HuH-7 (cell line): ENCODE measurements around the gene OR2T8.

Source experiments
- DNase-seq: peaks from one replicate; pipeline ENCODE4 v3.0.0; 2011; ENCODE audit warnings: low spot score

OR2T8 gene, protein sequence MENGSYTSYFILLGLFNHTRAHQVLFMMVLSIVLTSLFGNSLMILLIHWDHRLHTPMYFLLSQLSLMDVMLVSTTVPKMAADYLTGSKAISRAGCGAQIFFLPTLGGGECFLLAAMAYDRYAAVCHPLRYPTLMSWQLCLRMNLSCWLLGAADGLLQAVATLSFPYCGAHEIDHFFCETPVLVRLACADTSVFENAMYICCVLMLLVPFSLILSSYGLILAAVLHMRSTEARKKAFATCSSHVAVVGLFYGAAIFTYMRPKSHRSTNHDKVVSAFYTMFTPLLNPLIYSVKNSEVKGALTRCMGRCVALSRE

DNA sequence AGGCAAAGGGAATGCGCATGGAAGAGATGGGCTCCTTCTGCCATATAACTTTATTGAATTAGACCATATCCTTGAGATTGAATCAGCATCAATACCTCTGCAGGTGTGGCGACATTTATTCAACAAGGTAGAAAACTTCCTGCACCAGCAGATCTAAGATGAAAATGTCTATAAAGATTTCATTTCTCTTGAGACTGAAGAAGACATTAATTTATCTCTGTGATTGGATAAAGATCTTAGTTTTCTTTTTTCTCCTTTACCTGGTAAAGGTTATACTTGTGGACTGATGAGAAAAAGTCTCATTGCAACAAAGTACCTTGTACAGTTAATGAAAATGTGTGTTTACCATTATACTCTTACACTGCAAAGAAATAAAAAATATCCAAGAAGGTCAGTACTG lies at the start of gene OR2T8:
Gene OR2T8, plus strand, starts transcription at position 301 of the 400 bp plus-strand sequence. CDS start 766 bp downstream, outside the sequence.
- no peak for DNase-seq

DNA sequence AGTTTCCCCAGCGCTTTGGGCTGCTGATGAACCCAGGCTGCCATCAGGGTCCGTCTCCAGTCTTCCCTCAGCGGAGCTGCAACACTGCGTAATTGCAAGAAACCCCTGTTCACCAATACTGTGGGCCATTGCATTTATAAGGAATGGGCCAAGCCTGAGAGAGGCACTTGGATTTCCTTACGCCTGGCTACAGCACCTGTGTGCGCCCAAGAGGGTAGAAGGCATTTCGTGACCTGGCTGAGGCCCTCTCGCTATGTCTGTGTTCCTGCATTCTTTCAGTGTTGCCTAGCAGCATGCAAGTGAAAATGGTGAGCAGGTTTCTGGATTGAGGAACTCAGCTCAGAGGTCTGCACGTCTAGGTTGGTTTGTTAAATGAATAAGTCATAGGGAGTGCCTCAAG lies 36.7 kb upstream of the OR2T8 start:
- DNase-seq = no peak

DNA sequence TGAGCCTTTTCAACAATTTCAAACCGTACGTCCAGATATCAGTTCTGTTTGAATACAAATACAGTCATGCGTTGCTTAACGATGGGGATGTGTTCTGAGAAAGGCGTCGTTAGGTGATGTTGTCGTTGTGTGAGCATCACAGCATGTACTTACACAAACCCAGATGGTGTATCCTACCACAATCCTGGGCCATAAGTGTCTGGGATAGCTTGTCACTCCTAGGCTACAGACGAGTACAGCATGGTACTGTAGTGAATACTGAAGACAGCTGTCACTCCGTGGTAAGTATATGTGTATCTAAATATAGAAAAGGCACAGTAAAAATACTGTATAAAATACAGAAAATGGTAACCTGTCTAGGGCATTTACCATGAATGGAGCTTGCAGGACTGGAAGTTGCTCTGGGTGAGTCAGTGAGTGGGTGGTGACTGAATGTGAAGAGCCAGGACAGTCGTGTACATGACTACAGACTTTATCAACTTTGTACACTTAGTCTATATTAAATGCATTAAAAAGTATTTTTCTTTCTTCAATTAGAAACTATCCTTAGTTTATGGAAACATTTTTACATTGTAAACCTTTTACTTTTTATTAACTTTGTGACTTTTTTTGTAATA lies 35.1 kb upstream of the OR2T8 start:
- DNase-seq = no peak

DNA sequence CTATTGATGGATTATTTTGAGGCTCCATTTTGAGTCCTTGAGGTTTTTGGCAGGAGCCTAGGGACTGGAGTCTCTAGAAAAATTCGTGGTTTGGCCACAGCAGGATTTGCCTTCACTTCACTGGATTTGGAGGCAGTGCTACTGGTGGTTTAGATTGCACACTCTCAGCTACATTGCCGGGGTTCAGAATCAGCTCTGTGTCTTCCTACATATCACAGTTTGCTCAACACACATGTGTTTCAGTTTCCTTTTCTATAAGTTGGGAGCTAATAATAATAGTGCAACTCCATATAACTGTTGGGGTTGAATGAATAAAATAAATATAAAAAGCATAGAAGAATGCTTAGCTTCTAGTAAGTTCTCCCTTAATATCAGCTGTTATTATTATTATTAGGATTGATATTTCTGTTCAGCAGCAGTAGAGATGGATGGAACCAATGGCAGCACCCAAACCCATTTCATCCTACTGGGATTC lies 24.9 kb upstream of the OR2T8 start, which contains the start of gene OR2W3:
Gene OR2W3, plus strand, starts transcription at position 425 of the 475 bp plus-strand sequence. Its CDS starts 0 bp downstream, at position 425.
- DNase-seq = no peak

DNA sequence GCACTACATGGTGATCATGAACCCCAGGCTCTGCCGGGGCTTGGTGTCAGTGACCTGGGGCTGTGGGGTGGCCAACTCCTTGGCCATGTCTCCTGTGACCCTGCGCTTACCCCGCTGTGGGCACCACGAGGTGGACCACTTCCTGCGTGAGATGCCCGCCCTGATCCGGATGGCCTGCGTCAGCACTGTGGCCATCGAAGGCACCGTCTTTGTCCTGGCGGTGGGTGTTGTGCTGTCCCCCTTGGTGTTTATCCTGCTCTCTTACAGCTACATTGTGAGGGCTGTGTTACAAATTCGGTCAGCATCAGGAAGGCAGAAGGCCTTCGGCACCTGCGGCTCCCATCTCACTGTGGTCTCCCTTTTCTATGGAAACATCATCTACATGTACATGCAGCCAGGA lies 24.1 kb upstream of the OR2T8 start:
- no peak for DNase-seq

DNA sequence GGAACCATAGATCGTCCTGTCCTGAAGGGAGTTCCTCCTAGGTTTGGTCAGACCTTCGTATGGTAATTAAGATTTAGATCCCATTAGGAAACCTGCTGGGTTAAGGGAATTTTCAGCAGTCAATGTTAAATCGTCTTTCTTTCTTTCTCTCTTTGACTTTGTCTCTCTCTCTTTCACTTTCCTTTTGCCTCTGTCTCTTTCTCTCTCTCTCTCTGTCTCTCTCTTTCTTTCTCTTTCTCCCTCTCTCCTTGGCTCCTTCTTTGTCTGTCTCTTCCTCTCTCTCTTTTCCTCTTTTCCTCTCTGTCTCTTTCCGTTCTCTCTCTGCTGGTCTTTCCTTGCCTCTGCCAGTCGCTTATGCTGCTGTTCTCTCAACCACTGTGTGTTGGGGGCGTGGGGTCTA lies 15.9 kb upstream of the OR2T8 start:
- DNase-seq = no peak

DNA sequence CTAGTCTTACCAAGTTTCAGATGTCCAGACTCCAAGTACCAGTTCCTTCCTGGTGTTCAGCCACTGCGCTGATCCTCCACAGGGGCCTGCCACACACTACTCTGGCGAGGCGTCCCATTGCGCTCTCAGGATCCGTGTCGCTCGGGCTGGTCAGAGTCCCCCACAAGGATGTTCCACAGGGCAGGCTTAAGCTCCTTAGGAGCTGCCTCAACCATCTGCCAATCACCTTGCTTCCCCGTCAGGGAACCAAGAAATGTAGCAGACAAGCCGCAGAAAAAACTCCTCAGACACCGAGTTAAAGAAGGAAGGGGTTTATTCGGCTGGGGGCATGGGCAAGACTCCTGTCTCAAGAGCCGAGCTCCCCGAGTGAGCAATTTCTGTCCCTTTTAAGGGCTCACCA lies 14.9 kb upstream of the OR2T8 start:
- DNase-seq = no peak

DNA sequence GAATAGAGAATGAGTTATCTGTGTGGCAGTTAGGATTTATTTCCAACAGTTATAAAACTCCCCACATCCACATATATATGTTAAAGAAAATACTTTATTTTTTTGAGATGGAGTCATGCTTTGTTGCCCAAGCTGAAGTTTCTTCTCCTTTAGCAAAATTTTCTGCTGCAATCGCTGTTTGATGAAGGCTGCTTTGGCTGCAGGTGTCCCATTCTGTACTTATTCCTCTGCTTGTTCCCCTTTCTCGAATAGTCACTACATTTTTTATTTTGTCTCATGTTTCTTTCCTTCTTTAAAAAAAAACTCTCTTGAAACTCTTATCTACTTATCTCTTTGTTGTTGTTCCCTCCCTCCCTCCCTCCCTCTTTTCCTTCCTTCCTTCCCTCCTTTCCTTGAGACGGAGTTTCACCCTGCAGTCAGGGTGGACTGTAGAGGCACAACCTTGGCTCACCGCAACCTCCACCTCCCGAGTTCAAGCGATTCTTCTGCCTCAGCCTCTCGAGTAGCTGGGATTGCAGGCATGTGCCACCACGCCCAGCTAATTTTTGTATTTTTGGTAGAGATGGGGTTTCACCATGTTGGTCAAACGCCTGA lies 14.0 kb upstream of the OR2T8 start:
- no peak for DNase-seq

DNA sequence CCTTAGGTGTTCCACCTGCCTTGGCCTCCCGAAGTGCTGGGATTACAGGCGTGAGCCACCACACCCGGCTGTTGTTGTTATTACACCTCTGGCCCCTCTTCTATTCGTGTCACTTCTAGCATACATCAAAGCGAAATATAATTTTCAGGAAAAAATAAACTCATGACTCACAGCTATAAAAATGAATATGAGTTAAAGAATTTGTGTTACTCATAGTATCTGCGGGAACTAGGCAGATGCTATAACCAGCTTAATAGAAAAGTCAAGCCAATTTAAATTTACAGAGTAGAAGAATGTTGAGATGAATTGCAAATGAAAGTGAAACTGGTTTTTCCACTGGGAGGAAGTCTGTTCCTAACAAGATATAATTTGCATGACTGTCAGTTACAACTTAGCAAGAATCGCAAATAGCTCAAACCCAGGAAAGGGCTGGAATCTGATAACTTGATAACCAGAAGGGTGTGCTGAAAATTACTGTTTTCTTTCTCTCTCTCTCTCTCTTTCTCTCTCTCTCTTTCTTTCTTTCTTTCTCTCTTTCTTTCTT lies 13.5 kb upstream of the OR2T8 start:
- DNase-seq = no peak

DNA sequence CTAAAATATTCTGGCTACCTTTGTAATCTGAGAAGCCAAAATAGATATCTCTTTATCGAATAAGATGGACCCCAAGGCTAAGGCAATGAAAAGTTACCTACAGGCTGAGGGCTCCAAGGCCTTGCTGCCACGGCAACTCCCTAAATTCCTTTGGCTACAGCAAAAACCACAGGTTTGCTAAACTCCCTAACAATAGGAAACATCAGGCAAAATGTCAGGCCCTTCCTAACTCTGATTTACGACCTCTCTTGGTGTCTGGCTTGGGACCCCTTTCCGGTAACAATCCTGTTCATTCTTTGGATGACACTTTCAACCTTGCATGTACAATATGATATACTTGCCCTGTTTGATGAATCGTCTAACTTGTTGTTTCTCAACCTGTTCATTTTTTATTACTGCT lies 11.3 kb upstream of the OR2T8 start:
- no peak for DNase-seq

DNA sequence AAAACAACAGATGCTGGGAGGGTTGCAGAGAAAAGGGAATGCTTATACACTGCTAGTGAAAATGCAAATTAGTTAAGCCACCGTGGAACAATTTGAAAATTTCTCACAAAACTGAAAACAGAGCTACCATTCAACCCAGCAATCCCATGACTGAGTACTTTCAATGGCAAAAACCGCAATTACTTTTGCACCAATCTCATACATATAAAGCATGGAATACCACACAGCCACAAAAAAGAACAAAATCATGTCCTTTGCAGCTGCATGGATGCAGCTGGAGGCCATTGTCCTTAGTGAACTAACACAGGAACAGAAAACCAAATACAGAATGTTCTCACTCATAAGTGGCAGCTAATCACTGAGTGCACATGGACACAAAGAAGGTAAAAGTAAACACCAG lies 6.3 kb upstream of the OR2T8 start:
- no peak for DNase-seq

DNA sequence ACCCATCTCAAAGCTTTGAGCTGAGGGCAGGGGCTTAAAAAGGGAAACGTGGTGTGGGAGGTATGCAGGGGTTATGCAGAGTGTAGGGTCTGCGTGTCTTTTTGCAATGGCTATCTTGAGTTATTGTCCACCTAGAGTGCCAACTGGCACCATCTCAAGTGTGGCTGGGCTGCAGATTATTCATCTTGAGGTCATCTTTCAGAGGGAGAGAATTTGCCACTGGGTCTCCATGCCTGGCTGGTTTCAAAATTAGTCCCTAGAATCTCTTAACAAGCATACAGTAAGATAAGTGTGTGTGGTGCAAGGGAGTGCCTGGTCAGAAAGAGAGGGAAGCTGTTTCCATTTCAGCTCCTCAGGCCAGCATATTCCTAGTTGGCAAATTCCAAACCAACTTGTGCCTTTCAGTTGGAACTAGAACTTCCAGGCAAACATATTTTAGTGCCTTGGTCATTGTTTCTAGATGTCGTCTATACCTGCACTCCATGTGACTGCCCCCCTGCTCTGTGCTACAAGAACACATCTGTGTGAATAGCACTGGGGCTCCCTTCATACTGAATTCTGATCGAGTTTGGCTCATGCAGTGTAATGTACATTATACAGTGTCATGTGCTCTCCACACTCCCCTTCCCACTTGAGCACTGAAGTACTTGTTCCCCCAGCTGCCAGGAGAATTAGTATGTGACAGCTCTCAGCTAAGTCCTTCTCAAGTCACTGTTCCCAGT lies 5.0 kb upstream of the OR2T8 start:
- no peak for DNase-seq

DNA sequence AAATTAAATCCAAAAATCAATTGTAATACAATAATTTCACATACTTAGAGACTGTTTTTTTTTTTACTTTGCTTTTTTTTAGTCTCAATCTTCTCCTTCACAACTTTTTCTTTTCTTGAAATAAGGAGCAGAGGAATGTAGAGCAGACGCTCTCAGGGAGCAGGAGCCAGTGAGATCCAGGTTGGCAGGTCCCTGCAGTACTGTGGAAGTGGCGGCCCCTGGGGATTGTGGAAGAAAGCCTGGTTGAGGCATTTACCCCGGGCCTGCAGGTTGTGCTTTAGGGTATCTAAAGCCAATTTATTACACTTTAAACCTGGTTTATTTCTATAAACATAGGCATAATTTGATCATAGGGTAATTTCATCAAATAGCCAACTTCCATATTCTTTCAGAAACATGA lies 3.9 kb downstream of the OR2T8 start:
- no peak for DNase-seq

DNA sequence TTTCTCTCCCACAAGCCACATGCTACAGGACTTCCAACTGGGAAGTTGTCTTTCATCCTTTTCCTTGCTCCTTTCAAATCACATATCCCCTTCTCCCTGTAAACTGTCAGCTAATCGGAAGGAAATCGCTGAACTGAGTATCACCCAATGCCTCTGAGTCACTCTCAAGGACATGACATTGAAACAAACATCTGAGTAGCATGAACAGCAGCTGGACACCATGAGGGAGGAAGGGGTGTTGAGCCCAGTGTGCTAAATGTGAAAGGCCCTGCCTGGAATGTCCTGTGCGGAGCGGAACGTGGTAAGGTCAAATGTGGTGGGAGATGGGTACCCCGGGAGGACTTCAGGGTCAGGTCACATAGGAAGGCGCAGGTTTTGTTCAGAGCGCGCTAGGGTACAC lies 4.8 kb downstream of the OR2T8 start, which contains the start of gene OR2AJ1:
Gene OR2AJ1, plus strand, starts transcription at position 22 of the 400 bp plus-strand sequence. CDS start 8,880 bp downstream, outside the sequence.
- no peak for DNase-seq

DNA sequence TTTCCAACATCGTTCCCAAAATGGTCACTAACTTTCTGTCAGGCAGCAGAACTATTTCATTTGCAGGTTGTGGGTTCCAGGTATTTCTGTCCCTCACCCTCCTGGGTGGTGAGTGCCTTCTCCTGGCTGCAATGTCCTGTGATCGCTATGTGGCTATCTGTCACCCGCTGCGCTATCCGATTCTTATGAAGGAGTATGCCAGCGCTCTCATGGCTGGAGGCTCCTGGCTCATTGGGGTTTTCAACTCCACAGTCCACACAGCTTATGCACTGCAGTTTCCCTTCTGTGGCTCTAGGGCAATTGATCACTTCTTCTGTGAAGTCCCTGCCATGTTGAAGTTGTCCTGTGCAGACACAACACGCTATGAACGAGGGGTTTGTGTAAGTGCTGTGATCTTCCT lies 13.9 kb downstream of the OR2T8 start:
- no peak for DNase-seq

DNA sequence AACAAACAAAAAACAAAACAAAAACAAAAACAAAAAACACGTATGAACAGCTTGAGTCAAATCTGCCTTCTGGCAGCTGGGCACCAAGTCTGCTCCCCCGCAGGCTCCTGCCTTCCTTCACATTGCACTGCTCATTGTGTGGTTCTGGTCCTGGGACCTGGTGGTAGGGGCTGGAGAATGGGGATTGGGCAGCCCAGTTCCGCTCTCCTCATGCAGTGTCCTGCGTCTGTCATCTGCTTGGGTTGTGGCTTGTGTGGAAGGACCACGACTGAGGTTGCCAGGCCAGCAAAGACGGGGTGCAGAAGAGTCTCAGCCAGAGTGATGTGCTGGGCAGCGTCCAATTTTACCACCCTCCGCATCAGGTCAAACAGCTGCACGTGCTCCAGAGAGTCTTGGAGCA lies 15.7 kb downstream of the OR2T8 start:
- DNase-seq = no peak

DNA sequence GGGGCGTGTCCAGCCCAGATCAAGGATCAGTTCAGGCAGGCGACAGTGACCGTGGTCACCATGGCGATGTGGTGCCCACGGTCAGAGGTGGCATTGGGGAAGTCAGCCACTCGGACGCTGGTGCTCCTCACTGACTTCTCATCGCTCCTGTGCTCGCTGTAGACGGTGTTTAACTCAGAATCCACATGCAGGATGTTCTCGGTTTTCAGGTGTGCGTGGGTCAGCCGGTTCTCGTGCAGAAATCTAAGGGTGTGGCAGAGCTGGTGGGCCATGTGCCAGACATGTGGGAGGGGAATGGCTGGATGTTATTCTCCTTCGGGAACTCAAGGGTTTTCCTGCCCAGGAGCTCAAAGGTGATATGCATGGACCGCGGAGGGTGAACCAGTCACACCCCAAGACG lies 16.4 kb downstream of the OR2T8 start:
- DNase-seq = no peak

DNA sequence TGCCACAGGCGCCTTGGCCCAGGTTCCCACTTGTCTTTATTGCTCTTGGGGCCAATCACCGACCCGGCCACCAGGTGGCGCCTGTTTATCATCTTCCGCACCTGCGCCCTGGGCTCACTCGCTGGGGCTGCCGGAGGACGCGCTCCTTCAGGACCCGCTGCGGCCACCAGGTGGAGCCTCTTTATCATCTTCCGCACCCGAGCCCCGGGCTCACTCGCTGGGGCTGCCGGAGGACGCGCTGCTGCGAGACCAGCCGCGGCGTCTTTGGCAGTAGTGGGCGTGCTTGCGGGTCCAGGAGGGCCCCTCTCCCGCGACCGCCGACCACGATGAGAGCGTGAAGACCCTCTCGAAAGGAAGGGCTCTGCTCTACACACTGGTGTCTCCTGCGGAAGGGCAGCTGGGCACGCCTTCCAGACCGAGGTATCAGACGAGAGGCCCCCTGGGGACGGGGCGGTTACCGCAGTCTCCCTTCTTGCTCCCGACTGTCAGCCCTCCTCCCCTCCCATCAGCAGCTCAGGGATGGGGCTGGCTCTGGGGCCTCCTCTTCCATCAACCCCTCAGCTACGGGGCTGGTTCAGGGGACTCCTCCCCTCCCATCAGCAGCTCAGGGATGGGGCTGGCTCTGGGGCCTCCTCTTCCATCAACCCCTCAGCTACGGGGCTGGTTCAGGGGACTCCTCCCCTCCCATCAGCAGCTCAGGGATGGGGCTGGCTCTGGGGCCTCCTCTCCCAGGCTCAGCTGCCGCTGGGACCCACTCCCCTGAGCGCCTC lies 17.1 kb downstream of the OR2T8 start:
- DNase-seq = peak; percentile 66

DNA sequence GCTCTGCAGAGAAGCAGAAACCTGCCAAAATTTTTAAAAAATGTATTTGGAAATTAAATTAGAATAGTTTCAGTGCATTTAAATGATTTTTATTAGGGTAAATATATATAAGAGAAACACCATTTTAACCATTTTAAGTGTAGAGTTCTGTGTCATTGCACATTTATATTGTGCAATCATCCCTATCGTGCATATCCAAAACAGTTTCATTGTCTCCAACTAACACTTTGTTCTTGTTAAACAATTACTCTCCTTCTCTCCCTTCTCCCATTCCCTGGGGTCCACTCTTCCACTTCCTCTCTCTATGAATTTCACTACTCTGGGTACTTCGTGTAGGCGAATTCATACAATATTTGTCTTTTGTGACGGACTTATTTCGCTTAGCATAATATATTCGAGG lies 22.6 kb downstream of the OR2T8 start:
- DNase-seq = no peak

DNA sequence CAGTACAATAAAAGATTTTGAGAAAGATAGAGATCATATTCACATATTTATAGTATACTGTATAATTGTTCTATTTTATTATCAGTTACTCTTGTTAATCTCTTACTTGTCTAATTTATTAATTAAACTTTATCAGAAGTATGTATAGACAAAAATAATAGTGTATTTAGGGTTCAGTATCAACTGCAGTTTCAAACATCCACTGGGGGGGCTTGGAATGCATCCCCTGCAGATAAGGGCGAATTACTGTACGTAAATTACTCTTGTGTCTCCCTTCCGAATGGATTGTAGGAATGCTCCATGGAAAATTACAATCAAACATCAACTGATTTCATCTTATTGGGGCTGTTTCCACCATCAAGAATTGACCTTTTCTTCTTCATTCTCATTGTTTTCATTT lies 28.5 kb downstream of the OR2T8 start, which contains the start of gene OR2L8:
Gene OR2L8, plus strand, starts transcription at position 301 of the 400 bp plus-strand sequence. Its CDS starts 0 bp downstream, at position 301.
- no peak for DNase-seq

DNA sequence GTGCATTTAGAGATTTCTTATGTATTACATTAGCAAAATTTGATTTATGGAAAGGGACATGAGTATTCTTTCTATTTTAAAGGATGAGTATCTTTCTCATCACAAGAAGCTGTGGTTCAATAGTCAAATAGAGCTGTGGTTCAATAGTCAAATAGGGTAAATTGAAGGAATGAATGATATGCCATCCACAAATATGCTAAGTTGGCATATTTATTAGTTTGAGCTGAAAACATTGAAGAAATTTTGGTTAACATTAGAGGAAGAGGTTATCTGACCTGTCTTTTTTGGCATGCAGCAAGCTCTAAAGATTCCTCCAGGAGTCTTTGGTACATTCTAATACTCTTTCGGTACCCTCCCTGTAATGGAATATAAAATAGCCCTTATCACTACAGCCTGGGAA lies 33.4 kb downstream of the OR2T8 start:
- DNase-seq = no peak
